Activated CD8-positive, alpha-beta memory T cell treated with anti-CD3 and anti-CD28 coated beads, Interleukin-2, amount 50 U/mL, for 4 hours (primary cell): ENCODE data around the gene PPP2R5C.
A peak's percentile ranks its signal among the peaks of the same experiment; 100 is the strongest.
"Not testable (repeated sequence)": the region's sequence is repeated elsewhere in the genome, so short reads cannot be mapped to it uniquely, and the experiment has no call there.

Experiments
- DNase-seq: peaks from one replicate; pipeline ENCODE4 v3.0.0-alpha.2; 2020

Gene PPP2R5C

GRCh38 chr14:101761032-101761880 is at the start of gene PPP2R5C:
Gene PPP2R5C (plus strand): TSS chr14:101761709. CDS start chr14:101761894, 185 bp downstream.
- peak; percentile 83 for DNase-seq

- not testable (repeated sequence) for DNase-seq
Measured at GRCh38 chr14:101711857-101712233, 49.7 kb upstream of the PPP2R5C start.

DNA sequence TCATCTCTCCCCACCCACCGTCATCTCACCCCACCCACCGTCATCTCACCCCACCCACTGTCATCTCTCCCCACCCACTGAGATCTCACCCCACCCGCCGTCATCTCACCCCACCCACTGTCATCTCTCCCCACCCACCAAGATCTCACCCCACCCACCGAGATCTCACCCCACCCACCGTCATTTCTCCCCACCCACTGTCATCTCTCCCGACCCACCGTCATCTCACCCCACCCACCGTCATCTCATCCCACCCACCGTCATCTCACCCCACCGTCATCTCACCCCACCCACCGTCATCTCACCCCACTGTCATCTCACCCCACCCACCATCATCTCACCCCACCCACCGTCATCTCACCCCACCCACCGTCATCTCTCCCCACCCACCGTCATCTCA is 49.2 kb upstream of the PPP2R5C start:
- not testable (repeated sequence) for DNase-seq

DNA sequence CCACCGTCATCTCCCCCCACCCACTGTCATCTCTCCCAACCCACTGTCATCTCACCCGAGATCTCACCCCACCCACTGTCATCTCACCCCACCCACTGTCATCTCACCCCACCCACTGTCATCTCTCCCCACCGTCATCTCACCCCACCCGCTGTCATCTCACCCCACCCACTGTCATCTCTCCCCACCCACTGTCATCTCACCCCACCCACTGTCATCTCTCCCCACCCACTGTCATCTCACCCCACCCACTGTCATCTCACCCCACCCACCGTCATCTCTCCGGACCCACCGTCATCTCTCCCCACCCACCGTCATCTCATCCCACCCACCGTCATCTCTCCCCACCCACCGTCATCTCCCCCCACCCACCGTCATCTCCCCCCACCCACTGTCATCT is 48.4 kb upstream of the PPP2R5C start:
- DNase-seq: not testable (repeated sequence)

GRCh38 chr14:101713621-101714349 is 47.7 kb upstream of the PPP2R5C start:
- DNase-seq: peak; percentile 41

GRCh38 chr14:101714394-101714793 is 47.1 kb upstream of the PPP2R5C start:
- no peak for DNase-seq

DNA sequence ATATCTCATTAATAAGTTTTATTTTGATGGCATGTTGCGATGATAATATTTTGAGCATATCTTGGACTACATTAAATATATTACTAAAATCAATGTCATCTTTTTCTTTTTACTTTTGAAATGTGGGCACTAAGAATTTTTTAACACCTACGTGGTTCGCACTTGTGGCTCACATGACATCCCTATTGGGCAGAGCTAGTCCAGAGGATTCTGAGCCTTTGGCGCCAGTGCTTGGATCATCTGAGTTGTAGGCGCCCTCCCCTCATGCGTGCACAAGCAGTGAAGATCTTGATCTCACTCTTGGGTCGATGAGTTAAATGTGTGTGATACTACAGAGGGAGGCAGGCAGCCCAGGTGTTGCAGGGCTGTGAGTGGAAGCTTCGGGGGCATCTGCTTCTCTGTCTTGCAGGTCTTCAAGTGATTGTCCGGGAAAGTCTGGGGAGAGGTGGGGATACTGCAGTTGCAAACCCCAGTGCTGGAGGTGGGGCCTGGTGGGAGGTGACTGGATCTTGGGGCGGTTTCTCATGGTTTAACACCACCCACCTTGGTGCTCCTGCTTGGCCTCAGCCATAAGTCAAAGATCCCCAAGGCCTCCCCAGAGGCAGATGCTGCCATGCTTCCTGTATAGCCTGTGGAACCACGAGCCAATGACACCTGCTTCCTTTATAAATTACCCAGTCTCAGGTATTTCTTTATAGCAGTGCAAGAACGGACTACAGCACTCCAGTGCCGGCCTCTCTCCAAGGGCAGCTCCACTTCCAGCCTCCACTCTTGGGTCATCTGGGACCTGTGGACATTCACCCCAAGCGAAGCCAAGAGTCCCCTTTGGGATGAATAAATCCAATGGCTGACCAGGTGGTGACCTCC is 46.1 kb upstream of the PPP2R5C start:
- DNase-seq: no peak

- no peak for DNase-seq
Measured at GRCh38 chr14:101716077-101716950, 45.2 kb upstream of the PPP2R5C start.

DNA sequence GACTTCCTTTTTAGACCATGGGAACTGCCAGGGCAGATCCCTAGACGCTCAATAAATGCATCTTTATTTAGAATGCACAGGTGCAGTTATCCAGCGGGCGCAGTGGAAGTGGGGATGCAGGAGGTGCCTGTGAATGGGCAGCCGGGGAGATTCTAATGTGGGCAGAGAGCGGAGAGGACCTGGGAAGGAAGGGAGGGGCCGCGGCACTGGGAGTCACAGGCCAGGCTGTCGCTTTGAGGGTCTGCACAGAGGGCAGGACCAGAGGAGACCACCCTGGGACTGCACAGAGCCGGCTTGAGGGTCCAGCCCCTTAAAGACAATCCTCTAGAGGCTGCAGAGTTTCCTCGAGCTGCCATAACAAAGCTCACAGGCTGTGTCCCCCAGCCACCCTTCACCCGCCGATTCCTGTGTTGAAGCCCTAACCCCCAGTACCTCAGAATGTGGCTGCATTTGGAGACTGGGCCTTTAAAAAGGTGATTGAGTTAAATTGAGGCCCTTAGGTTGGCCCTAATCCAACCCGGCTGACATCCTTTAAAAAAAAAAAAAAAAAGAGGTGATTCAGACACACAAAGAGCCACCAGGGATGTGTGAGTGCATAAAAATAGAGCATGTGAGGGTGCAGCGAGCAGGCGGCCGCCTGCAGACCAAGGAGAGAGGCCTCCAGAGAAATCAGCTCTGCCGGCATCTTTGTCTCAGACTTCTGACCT is 44.4 kb upstream of the PPP2R5C start:
- DNase-seq: no peak

- no peak for DNase-seq
Measured at GRCh38 chr14:101717663-101718490, 43.6 kb upstream of the PPP2R5C start.

- no peak for DNase-seq
Measured at GRCh38 chr14:101719045-101719645, 42.4 kb upstream of the PPP2R5C start.

DNA sequence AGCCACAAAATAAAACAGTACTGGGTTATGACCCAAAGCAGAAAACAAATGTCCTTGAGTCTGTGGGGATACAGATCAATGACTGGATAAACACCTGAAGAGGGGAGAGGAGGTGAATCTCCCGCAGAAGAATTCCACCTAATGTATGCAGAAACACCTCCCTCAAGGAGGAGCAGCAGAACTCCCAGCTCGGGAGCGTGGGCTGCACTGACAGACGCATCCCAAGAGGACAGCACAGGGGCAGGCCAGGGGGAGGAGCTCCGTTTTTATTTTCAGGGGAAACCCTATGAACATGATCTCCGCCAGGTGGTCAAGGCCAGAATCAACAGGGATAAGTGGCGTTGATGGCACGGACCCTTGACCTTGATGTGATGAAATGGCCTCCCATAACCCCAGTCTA is 41.8 kb upstream of the PPP2R5C start:
- DNase-seq: no peak

- no peak for DNase-seq
Measured at GRCh38 chr14:101721111-101721510, 40.4 kb upstream of the PPP2R5C start.

DNA sequence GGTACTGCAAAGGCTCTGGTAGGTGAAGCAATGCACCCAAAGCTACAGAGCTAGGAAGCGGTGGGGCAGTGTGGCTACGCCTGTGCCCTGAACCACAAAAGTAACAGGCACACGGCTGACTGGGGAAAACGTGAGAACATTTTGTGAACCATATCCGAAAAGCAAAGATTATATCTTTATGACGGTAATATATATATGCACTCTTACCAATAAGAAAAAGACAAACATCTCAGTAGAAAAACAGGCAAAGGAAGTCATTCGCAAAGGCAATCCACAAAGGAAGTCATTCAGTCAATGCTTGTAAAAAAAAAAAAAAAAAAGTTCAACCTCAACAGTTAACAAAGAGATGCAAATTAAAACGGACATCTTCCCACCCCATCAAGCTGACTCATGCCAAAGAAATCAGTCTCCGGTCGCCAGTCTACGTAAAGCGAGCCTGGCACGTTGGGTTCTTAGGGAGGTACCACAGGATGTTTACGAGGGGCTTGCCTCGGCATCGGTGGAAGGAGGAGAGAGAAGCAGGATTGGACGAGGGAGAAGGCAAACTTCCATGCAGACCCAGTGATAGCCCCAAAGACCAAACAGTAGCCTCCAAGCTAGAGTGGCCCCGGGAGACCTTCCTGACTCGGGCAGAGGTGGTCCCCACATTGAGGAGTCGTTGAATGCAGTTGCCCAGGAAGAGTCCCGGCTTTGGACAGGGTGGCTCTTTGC is 39.4 kb upstream of the PPP2R5C start:
- DNase-seq: peak; percentile 65

GRCh38 chr14:101723061-101723595 is 38.4 kb upstream of the PPP2R5C start:
- no peak for DNase-seq

DNA sequence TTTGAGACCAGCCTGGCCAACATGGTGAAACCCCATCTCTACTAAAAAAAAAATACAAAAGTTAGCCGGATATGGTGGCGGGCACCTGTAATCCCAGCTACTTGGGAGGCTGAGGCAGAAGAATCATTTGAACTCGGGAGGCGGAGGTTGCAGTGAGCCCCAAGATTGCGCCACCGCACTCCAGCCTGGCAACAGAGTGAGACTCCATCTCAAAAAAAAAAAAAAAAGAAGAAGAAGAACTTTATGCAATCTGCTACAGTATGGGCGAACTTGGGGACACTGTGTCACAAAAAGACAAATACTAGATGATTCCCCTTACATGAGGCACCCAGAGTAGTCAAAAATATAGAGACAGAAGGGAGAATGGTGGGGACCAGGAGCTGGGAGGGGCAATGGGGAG is 35.9 kb upstream of the PPP2R5C start:
- DNase-seq: not testable (repeated sequence)

- no peak for DNase-seq
Measured at GRCh38 chr14:101726295-101726953, 35.1 kb upstream of the PPP2R5C start.

DNA sequence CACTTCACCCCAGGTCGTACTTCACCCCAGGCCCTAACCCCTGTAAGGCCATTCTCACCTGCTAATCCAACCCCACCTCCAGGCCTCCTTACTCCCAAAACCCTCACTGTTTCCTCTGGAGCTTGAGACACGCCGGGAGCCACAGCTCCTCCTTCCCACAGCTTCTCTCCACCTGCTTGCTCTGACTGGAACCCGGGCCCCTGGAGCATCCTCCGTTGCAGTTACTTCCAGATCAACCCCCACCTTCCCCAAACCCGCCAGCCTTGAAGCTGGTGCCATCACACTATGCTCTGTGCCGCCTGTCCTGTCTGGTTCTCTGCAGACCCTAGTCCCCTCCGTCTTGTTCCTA is 34.6 kb upstream of the PPP2R5C start:
- no peak for DNase-seq
